Stimulated activated CD4-positive, alpha-beta T cell treated with anti-CD3 and anti-CD28 coated beads, Interleukin-2, amount 100 ng/mL, for 24 hours (primary cell): ENCODE measurements around the gene SLC45A2.
"Not testable (repeated sequence)": the region's sequence is repeated elsewhere in the genome, so short reads cannot be mapped to it uniquely, and the experiment has no call there.

Experiments used
- DNase-seq, 2 donors: peaks; one replicate each; pipeline ENCODE4 v3.0.0-alpha.2; 2020

The SLC45A2 gene

GRCh38 chr5:33914844-33915243 is 69.6 kb downstream of the SLC45A2 start:
- DNase-seq, result not testable (repeated sequence)

DNA sequence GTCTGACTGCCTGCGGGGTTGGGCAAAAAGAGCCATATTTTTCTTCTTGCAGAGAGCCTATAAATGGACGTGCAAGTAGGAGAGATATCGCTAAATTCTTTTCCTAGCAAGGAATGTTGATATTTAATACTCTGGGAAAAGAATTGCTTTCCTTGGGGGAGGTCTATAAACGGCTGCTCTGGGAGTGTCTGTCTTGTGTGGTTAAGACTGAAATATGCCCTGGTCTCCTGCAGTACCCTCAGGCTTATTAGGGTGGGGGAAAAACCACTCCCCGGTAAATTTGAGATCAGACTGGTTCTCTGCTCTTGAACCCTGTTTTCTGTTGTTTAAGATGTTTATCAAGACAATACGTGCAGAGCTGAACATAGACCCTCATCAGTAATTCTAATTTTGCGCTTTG is 78.2 kb downstream of the SLC45A2 start:
- DNase-seq, result not testable (repeated sequence)

DNA sequence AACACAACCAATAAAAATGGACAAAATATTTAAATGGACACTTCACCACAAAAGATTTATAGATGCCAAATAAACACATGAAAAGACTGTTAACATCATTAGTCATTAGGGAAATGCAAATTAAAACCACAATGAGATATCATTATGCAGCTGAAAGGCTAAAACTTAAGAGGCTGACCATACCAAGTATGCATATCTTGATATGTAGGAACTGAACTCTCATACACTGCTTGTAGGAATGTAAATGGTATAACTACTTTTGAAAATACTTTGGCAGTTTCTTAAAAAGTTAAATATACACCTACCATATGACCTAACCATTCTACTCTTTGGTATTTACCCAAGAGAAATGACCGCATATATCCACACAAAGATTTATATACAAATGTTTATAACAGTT is 79.1 kb downstream of the SLC45A2 start:
- no peak for DNase-seq

DNA sequence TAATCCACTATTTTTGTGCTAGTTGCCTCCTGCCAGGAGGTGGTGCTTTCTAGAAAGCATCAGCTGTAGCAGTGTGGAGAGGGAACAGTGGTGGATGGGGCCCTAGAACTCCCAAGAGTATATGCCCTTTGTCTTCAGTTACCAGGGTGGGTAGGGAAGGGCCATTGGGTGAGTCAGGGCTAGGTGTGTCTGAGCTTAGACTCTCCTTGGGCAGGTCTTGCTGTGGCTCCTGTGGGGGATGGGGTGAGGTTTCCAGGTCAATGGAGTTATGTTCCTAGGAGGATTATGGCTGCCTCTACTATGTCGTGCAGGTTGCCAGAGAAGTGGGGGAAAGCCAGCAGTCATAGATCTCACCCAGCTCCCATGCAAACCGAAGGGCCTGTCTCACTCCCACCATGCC is 81.4 kb downstream of the SLC45A2 start:
- DNase-seq, result no peak

- no peak for DNase-seq
Observed at GRCh38 chr5:33901156-33901555, 83.3 kb downstream of the SLC45A2 start.
